Peyer's patch (tissue), 4 donors: Measurements from ENCODE around the gene SMO.

Experiments used
- POLR2A ChIP-seq, 2 donors: fragments of 450-650 bp; IDR thresholded peaks; one replicate each; pipeline ENCODE4 v1.5.1; 2017; ENCODE audit warnings: antibody characterized with exemption in 2 of 2, mild to moderate bottlenecking in 2 of 2, moderate library complexity in 2 of 2
- TF ChIP-seq, protein P1 (sequence below), 6 experiments: fragments of 450-650 bp in 4 of 6; fragments of 200-600 bp in 2 of 6; sonication (generic) in 1 of 6; IDR thresholded peaks; one replicate each; pipeline ENCODE4 v1.5.1; 2017 to 2019; ENCODE audit warnings: antibody characterized with exemption in 6 of 6, mild to moderate bottlenecking in 3 of 6, moderate library complexity in 1 of 6

DNA sequence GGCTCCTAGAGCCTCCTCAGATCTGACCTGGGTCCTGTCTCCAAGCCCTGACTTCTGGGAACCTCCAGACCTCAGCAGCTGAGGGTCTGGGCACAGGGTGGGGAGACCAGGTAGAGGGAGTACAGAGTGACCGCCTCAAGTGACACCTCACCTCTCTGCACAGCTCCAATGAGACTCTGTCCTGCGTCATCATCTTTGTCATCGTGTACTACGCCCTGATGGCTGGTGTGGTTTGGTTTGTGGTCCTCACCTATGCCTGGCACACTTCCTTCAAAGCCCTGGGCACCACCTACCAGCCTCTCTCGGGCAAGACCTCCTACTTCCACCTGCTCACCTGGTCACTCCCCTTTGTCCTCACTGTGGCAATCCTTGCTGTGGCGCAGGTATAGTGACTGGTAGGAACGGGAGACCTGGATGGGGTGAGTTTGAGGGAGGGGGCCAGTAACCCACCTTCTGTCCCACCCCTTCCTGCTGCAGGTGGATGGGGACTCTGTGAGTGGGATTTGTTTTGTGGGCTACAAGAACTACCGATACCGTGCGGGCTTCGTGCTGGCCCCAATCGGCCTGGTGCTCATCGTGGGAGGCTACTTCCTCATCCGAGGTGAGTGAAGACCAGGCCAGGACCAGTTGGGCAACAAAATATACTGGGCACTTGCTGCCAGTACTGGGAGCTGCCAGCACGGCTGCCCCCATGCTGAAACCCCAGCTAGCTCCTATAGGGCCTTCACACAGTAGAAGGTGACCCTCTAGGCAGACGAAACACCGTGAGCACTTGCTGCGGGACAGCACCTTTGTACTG is 17.8 kb downstream of the SMO start:
- TF ChIP-seq POLR2A (IDR thresholded peaks at IDR 0.05), result no peak
- TF ChIP-seq, protein P1, sequence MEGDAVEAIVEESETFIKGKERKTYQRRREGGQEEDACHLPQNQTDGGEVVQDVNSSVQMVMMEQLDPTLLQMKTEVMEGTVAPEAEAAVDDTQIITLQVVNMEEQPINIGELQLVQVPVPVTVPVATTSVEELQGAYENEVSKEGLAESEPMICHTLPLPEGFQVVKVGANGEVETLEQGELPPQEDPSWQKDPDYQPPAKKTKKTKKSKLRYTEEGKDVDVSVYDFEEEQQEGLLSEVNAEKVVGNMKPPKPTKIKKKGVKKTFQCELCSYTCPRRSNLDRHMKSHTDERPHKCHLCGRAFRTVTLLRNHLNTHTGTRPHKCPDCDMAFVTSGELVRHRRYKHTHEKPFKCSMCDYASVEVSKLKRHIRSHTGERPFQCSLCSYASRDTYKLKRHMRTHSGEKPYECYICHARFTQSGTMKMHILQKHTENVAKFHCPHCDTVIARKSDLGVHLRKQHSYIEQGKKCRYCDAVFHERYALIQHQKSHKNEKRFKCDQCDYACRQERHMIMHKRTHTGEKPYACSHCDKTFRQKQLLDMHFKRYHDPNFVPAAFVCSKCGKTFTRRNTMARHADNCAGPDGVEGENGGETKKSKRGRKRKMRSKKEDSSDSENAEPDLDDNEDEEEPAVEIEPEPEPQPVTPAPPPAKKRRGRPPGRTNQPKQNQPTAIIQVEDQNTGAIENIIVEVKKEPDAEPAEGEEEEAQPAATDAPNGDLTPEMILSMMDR (IDR thresholded peaks at IDR 0.05), result no peak
